ENCODE measurements around the gene CYTH2. TPM values are rescaled to one million over a fixed set of nuclear protein-coding genes. Genes with fewer than 3 reads are reported as not detected.

CYTH2 gene
- total RNA-seq, 1 experiment from 2014 or later, result 103 TPM

DNA sequence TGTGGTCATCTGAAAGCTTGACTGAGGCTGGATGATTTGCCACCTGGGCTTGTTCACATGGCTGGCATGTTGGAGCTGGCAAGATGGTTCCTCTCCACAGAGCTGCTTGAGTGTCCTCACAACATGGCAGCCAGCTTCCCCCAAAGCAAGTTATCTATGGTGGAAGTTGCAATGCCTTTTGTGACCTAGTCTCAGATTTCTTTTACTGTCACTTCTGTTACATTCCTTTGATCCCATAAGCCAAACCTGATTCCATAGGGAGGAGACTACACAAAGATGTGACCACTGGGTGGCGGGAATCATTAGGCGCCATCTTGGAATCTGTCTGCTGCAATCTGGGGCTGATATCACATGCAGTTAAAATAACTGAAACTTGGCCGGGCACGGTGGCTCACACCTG lies 60.0 kb downstream of the CYTH2 start:
- Mint-ChIP-seq H3K36me3 (ENCODE audit: insufficient read depth in 1 of 3, low read depth in 3 of 3) (peaks cover 16 to 31% (median 20%) of the 10 kb centered on the region in 3 experiments), H3K27ac (peak overlapping the region in 1 of 3 experiments; percentile 77; a peak in 1 of 7 replicates), H3K27me3 (ENCODE audit: low read depth) (peaks cover 1% of the 10 kb centered on the region; the same call in 1 of the 2 replicates), H3K4me3 (no peak overlapping the region), H3K9me3 (peaks cover 38 to 39% of the 10 kb centered on the region in 2 experiments), H3K4me1 (peaks cover 3 to 9% of the 10 kb centered on the region in 2 experiments)
- Histone ChIP-seq H3K79me1 (ENCODE audit: insufficient read depth, low read depth, low read length, poor library complexity, severe bottlenecking) (no peaks in the 10 kb centered on the region), H2BK12ac (ENCODE audit: insufficient read length, low read depth, low read length) (no peak overlapping the region), H2BK20ac (ENCODE audit: low read depth, low read length, poor library complexity, severe bottlenecking) (no peak overlapping the region), H4K20me1 (ENCODE audit: control insufficient read depth, insufficient read depth, insufficient read length) (no peaks in the 10 kb centered on the region), H3K9me3 (ENCODE audit: control insufficient read depth, low read depth, low read length) (no peaks in the 10 kb centered on the region), H2AK5ac (ENCODE audit: insufficient read length, low read length) (no peak overlapping the region), H3T11ph (ENCODE audit: low read length) (no peak overlapping the region), H3K23ac (ENCODE audit: insufficient read length, low read depth, low read length) (no peak overlapping the region), H4K91ac (ENCODE audit: insufficient read length, low read depth, low read length) (no peak overlapping the region), H3K4me1 (ENCODE audit: insufficient read depth, low read length) (no peaks in the 10 kb centered on the region; the same call in 1 of the 2 replicates), H3K14ac (ENCODE audit: insufficient read depth, low read length) (no peak overlapping the region), H4K8ac (replicated peaks; ENCODE audit: insufficient read length, low read depth, low read length) (no peak overlapping the region), H2AFZ (ENCODE audit: low read length) (no peak overlapping the region), H2BK120ac (ENCODE audit: low read depth, low read length, poor library complexity, severe bottlenecking) (no peak overlapping the region), H2BK15ac (ENCODE audit: low read depth, low read length) (no peak overlapping the region), H2BK5ac (ENCODE audit: insufficient read length, low read length) (no peak overlapping the region), H3K18ac (ENCODE audit: insufficient read length, low read depth, low read length) (no peak overlapping the region), H3K27me3 (ENCODE audit: insufficient read depth, low read length) (no peaks in the 10 kb centered on the region), H3K9ac (ENCODE audit: extremely low read depth, insufficient read length, low read length) (no peak overlapping the region), H3K79me2 (ENCODE audit: insufficient read depth, low read length) (no peaks in the 10 kb centered on the region), H3K4ac (ENCODE audit: low read depth, low read length) (no peak overlapping the region), H3K56ac (ENCODE audit: insufficient read length, low read depth, low read length) (no peak overlapping the region), H3K23me2 (ENCODE audit: insufficient read length, low read depth, low read length, poor library complexity, severe bottlenecking) (no peaks in the 10 kb centered on the region), H3K4me2 (ENCODE audit: insufficient read depth, insufficient read length, low read length) (no peak overlapping the region), H3K27ac (ENCODE audit: insufficient read length, low read depth, low read length) (no peak overlapping the region), H4K5ac (ENCODE audit: insufficient read length, low read depth, low read length) (no peak overlapping the region)
- WGBS (ENCODE audit: extremely low coverage, insufficient read length, low lambda C conversion rate), result no CpG with 5 or more reads among the region's 4 CpGs
- TF ChIP-seq, protein P1, sequence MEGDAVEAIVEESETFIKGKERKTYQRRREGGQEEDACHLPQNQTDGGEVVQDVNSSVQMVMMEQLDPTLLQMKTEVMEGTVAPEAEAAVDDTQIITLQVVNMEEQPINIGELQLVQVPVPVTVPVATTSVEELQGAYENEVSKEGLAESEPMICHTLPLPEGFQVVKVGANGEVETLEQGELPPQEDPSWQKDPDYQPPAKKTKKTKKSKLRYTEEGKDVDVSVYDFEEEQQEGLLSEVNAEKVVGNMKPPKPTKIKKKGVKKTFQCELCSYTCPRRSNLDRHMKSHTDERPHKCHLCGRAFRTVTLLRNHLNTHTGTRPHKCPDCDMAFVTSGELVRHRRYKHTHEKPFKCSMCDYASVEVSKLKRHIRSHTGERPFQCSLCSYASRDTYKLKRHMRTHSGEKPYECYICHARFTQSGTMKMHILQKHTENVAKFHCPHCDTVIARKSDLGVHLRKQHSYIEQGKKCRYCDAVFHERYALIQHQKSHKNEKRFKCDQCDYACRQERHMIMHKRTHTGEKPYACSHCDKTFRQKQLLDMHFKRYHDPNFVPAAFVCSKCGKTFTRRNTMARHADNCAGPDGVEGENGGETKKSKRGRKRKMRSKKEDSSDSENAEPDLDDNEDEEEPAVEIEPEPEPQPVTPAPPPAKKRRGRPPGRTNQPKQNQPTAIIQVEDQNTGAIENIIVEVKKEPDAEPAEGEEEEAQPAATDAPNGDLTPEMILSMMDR (conservative IDR thresholded peaks at IDR 0.05), result 0 out of 3 replicates have a peak, but pooled peaks have one; percentile 13
- DNase-seq, result no peak
